ENCODE data around the gene KRT25. TPM values are rescaled to one million over a fixed set of nuclear protein-coding genes. Genes with fewer than 3 reads are reported as not detected.

The KRT25 gene
- total and polyA plus RNA-seq, 2 of the 8 experiments (the other 6 are each of a cell fraction or from before 2014, with no cell fraction given): not detected

DNA sequence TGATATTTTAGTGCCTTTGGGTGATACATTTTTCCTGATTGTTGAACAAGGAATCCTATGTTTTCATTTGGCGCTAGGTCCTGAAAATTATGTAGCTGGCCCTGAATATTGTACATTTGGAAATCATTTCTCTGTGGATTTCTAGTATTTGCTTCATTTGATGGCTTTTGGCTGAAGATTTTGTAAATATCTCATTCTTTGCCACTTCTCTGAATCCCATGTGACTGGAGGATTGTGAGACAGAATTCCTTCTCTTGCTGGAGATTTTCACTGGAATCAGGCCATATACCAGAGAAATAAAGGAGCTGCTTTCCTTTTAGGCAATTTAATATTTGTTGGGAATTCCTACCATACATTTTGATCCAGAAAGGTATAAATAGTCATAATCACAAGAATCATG lies 36.0 kb upstream of the KRT25 start:
- no peak overlapping the region for H2BK120ac ChIP-seq (replicated peaks; ENCODE audit: low read depth, low read length)
- H3K79me1 ChIP-seq (ENCODE audit: low read depth, low read length): no peaks in the 10 kb centered on the region
- no peak overlapping the region for H3K9ac ChIP-seq (replicated peaks in 1 of 4; ENCODE audit: extremely low read depth in 1 of 4, low read depth in 3 of 4, low read length in 3 of 4)
- ChIA-PET CTCF (ENCODE audit: partially characterized antibody) (interaction anchor here (0.6 to 2.6 kb wide), 6 partner anchors 9 to 171 kb away, joined by 3 to 17 read pairs (median 3); partner anchors contain the start of gene KRT28), POLR2A (ENCODE audit: partially characterized antibody) (no interaction called here)
- no peak overlapping the region for H2AK5ac ChIP-seq (ENCODE audit: low read depth, low read length)
- WGBS, 2 experiments (ENCODE audit: extremely low coverage in 1 of 2, insufficient coverage in 1 of 2, insufficient read length in 1 of 2, insufficient replicate concordance in 2 of 2, low coverage in 1 of 2, low lambda C conversion rate in 2 of 2, missing lambda C conversion rate in 1 of 2): 82% methylated on average over 1 of the region's 1 CpG; no CpG with 5 or more reads in 1 of the 2 experiments
- H3K4me3 ChIP-seq (ENCODE audit: extremely low read depth in 1 of 4, insufficient read depth in 2 of 4, low read depth in 3 of 4, low read length in 4 of 4): no peak overlapping the region
- H3K27ac ChIP-seq (ENCODE audit: low read depth, low read length): no peak overlapping the region
- H2BK5ac ChIP-seq (ENCODE audit: low read depth, low read length): no peak overlapping the region
- no peak overlapping the region for H4K91ac ChIP-seq (replicated peaks; ENCODE audit: insufficient read length, low read length)
- no peak overlapping the region for H4K5ac ChIP-seq (ENCODE audit: insufficient read length, low read depth, low read length)
- H2AFZ ChIP-seq (ENCODE audit: low read length): no peak overlapping the region
- no peaks in the 10 kb centered on the region for H3K36me3 ChIP-seq (ENCODE audit: control insufficient read depth in 2 of 4, insufficient read depth in 4 of 4, low read length in 3 of 4)
- H3K79me2 ChIP-seq (ENCODE audit: control insufficient read depth in 1 of 2, insufficient read depth in 2 of 2, low read length in 2 of 2): no peaks in the 10 kb centered on the region
- TF ChIP-seq POLR2A (IDR thresholded peaks at IDR 0.05; ENCODE audit: control extremely low read depth in 1 of 2, low read depth in 2 of 2, low read length in 2 of 2): no peak
- no peak for TF ChIP-seq RAD21 (IDR thresholded peaks at IDR 0.05 in 1 of 2, conservative IDR thresholded peaks at IDR 0.05 in 1 of 2; ENCODE audit: low read depth in 2 of 2, low read length in 2 of 2)
- TF ChIP-seq NANOG (IDR thresholded peaks at IDR 0.05; ENCODE audit: insufficient read depth, low read depth, low read length, poor library complexity, severe bottlenecking): no peak
- no peak for TF ChIP-seq EZH2 (IDR thresholded peaks at IDR 0.05; ENCODE audit: low read depth, low read length, severe bottlenecking)
- no peak for TF ChIP-seq GTF2F1 (IDR thresholded peaks at IDR 0.05; ENCODE audit: borderline replicate concordance, low read depth, low read length)
- TF ChIP-seq ZNF274 (IDR thresholded peaks at IDR 0.05; ENCODE audit: borderline replicate concordance, extremely low read depth, low read length): no peak
- TF ChIP-seq, protein P1, sequence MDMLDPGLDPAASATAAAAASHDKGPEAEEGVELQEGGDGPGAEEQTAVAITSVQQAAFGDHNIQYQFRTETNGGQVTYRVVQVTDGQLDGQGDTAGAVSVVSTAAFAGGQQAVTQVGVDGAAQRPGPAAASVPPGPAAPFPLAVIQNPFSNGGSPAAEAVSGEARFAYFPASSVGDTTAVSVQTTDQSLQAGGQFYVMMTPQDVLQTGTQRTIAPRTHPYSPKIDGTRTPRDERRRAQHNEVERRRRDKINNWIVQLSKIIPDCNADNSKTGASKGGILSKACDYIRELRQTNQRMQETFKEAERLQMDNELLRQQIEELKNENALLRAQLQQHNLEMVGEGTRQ (IDR thresholded peaks at IDR 0.05; ENCODE audit: low read length): no peak
- no peak for TF ChIP-seq YY1 (IDR thresholded peaks at IDR 0.05; ENCODE audit: low read depth, low read length)
- TF ChIP-seq EP300 (IDR thresholded peaks at IDR 0.05; ENCODE audit: borderline replicate concordance in 1 of 2, low read depth in 2 of 2, low read length in 2 of 2): no peak
- TF ChIP-seq PHF8 (conservative IDR thresholded peaks at IDR 0.05; ENCODE audit: low read depth, low read length): no peak
- TF ChIP-seq HDAC6 (IDR thresholded peaks at IDR 0.05; ENCODE audit: low read depth, low read length): no peak
- no peak for TF ChIP-seq ASH2L (IDR thresholded peaks at IDR 0.05; ENCODE audit: low read length)
- no peak for TF ChIP-seq SIRT6 (IDR thresholded peaks at IDR 0.05; ENCODE audit: low read length)
- no peak for TF ChIP-seq TCF12 (IDR thresholded peaks at IDR 0.05; ENCODE audit: low read depth, low read length)
- H4K8ac ChIP-seq (ENCODE audit: extremely low read depth, insufficient read depth, low read length): no peak overlapping the region
- H4K20me1 ChIP-seq (replicated peaks in 1 of 2; ENCODE audit: control insufficient read depth in 1 of 2, insufficient read depth in 2 of 2, low read length in 2 of 2): no peaks in the 10 kb centered on the region
- H3K14ac ChIP-seq (ENCODE audit: insufficient read length): no peak overlapping the region
- H3K9me3 ChIP-seq (ENCODE audit: insufficient read depth in 2 of 2, low read depth in 1 of 2, low read length in 1 of 2): no peaks in the 10 kb centered on the region
- H2BK12ac ChIP-seq (ENCODE audit: low read depth, low read length): no peak overlapping the region
- no peak for FAIRE-seq
- H3K56ac ChIP-seq (replicated peaks; ENCODE audit: insufficient read length, low read depth, low read length): no peak overlapping the region
- H2BK15ac ChIP-seq (ENCODE audit: low read length): no peak overlapping the region
- no peaks in the 10 kb centered on the region for H3K27me3 ChIP-seq (replicated peaks in 1 of 4; ENCODE audit: control insufficient read depth in 3 of 4, extremely low read depth in 1 of 4, insufficient read depth in 3 of 4, low read length in 3 of 4)
- H3K23me2 ChIP-seq (ENCODE audit: low read depth, low read length): no peaks in the 10 kb centered on the region
- no peak overlapping the region for H3K4ac ChIP-seq (replicated peaks; ENCODE audit: insufficient read length, low read depth, low read length)
- no peak overlapping the region for H2BK20ac ChIP-seq (ENCODE audit: low read length)
- H3K23ac ChIP-seq (ENCODE audit: insufficient read length): no peak overlapping the region
- H3K4me2 ChIP-seq (ENCODE audit: insufficient read depth in 1 of 2, low read depth in 2 of 2, low read length in 2 of 2): no peak overlapping the region
- no peaks in the 10 kb centered on the region for H3K4me1 ChIP-seq (replicated peaks in 1 of 4; ENCODE audit: control insufficient read depth in 3 of 4, insufficient read depth in 4 of 4, low read length in 3 of 4)
- no peak overlapping the region for H3K18ac ChIP-seq (ENCODE audit: extremely low read depth, low read length)
- no peak for DNase-seq (ENCODE audit: low read depth in 1 of 2, low spot score in 2 of 2)
